Activated naive CD8-positive, alpha-beta T cell treated with anti-CD3 and anti-CD28 coated beads for 36 hours (primary cell): Measurements from ENCODE around the gene ADAMTS18. TPM values are rescaled to one million over a fixed set of nuclear protein-coding genes. Genes with fewer than 3 reads are reported as not detected.

Experiments
- total RNA-seq, 2 experiments: library from RNA; stranded (reverse); gene quantifications; one replicate each; pipeline ENCODE4 v1.2.3, GENCODE V29; 2021

The ADAMTS18 gene
- total RNA-seq, 2 experiments from 2014 or later: not detected

Other genes starting within 250 kb of the ADAMTS18 start
- gene MON1B, start 243.8 kb downstream of the ADAMTS18 start, total RNA-seq: 10 to 100 TPM; 65.0 to 65.3 TPM
- gene SYCE1L, start 235.6 kb downstream of the ADAMTS18 start, total RNA-seq: 1 to 10 TPM; 5.0 to 6.9 TPM